ENCODE data around the gene DPYSL3.

Gene DPYSL3

DNA sequence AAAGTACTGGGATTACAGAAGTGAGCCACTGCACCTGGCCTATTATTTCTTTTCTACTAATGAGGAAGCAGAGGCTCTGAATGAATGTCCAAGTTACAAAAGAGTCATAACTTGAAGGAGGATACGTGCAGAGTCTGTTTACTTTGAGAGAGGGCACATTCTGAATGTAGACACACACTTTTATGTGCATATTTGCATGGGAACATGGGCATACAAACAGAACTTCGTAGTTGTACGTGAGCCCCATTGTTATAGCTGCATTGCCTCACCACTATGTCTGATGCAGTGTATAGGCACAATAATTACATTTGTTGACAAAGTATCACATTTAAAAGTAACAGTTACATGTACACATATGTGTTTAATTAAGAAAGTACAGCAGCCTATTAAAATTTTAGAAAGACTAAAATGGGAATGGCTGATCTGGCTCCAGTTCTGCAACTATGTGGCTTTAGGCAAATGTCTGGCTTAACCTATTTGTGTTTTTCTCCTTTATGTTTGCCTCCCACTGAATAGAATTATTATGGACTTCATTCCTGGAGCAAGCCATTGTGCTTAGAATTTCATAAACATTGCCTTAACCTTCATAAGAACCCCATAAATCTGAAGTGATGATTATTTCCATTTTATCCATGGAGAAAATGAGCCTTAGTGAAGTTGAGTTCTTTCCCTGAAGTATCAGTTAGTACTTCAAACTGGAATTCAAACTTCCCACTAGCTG is 3.0 kb upstream of the DPYSL3 start:
- DNase-seq: no peak

DNA sequence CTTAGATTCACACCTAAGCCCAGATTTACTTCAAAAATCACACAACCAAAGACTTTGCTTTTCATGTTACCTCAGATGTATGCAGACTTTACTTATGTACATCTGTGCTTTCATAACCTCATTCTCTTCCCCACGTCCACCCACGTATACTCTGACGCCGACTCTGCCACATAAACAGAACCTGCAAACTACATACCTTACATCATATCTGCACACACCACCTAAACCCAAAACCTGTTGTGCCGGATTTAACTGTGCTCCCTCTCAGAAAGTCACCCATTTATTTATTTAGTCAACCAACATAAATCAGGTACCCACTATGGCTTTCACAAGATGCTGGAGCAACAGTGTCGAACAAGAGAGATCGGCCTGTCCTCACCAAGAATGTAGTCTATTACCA is 1.0 kb upstream of the DPYSL3 start:
- DNase-seq: no peak

DNA sequence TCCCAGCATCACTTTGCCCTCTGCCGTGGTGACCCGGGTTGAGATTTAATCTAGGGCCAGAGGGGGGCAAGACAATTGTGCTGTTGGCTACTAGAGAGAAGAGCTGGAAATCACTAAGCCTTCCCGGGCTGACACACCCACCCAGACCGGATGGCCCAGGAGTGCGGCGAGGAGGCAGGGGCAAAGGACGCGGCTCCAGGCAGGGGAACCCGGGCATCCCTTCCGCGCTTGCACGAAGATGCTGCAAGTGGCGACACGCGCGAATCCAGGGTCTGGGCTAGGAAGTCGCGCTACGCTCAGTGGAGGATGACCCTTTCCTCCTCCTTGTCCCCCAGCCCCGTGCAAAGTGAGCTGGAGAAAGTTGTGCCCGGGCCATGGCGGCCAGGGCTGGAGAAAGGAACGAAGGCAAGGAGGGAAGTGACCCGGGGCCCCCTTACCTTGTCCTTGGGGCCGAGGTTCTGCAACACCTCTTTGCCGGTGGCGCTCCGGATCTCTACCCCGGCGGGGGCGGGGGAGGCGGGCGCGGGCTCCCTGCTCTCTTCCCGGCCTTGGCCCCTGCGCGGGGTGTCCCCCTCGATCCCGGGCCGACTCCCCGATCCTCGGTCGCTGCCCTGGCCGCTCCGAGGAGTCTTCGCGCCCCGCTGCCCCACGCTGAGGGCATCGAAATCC is 693 bp downstream of the DPYSL3 start:
- no peak for DNase-seq

DNA sequence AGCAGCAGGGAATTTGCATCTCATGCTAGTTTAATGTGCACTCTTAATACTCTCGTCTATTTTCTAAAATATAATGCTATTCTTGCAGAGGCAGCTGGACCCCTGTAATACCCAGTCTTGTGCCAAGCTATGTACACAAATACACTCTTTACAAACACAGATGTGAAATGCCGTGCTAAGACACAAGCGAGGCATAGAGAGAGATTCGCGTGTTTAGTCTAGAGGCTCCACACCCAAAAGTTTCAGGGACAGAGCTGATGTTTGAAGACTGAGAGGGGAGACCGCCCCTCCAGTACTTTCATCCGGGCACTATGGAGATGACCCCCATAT is 1.2 kb downstream of the DPYSL3 start:
- no peak for DNase-seq

DNA sequence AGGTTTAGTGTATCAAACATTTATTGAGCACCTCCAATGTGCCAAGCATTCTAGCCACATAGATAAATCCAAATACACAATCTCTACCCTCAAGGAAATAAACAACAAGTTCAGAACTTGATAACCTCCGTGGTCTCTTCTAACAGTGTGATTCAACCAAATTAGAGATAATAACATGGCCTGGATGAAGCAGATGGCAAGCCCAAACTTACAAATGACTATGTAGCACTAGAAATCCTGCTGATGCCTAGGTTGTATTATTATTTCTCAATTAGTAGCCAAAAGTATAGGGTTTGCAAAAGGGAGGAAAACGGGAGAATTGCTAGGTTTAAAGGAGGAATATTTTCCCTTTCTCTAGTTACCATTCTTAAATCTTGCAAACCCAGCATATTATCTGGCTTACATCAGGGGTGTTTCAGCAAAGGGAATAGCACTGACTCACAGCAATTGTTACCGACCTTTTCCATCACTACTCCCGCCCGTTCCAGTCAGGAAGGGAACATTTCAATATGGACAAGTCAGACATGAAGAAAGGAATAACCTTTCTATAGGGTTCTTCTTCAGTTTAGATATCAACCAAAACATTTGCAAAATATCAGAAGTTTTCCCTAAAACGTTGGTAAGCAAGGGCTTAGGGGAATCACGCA is 2.3 kb downstream of the DPYSL3 start:
- DNase-seq: no peak

DNA sequence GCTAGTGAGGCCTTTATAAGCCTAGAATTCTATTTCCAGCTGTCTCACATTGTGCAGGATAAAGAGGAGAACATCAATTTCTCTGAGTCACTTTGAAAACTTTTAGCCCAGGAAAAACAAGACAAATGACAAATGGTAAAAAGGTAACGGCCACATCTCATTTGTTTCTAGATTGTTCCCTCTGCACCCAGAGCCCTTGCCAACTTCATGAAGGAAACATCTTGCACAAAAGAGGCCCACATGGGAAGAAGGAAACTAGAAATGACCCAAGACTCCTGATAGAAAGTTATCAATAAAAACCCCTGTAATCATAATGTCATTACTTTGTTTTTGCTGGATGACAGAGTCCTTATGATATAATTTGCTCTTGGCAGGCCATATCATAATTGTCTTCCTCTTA is 5.3 kb downstream of the DPYSL3 start:
- DNase-seq: no peak

DNA sequence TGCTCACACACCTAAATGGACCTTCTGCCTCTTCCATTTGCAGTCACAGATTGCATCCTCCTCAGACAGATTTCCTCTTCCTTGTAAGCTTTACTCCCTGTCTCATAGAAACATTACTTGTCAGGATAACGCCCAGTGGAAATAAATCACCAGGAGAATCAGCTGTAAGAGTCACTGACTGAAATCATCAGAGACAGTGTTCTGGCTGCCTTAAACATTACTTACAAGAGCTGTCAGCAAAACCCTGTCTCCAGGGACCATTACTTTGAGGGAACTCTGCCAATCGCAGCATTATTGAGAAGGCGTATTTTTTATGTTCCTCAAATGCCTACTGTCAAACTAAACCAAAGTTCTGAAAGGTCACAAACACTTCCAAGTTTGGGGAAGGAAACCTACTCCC is 5.9 kb downstream of the DPYSL3 start:
- no peak for DNase-seq

DNA sequence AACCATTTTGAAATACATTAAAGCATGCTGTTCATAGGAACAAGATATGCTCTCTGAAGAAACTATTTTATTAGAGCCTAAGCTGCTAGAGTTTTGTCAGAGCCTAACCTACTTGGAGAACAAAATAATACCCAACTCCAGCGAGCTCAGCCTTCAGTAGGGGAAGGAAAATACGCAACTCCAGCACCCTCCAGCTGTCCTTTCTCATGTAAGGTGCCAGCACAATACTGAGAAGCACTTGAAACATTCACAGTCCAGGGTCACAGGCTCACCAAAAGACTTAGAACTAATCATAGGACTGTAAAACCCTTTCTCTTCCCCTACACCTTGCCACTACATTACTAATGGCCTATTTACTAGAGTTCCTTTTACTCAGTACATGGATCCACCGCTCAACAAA is 18.9 kb downstream of the DPYSL3 start:
- no peak for DNase-seq

DNA sequence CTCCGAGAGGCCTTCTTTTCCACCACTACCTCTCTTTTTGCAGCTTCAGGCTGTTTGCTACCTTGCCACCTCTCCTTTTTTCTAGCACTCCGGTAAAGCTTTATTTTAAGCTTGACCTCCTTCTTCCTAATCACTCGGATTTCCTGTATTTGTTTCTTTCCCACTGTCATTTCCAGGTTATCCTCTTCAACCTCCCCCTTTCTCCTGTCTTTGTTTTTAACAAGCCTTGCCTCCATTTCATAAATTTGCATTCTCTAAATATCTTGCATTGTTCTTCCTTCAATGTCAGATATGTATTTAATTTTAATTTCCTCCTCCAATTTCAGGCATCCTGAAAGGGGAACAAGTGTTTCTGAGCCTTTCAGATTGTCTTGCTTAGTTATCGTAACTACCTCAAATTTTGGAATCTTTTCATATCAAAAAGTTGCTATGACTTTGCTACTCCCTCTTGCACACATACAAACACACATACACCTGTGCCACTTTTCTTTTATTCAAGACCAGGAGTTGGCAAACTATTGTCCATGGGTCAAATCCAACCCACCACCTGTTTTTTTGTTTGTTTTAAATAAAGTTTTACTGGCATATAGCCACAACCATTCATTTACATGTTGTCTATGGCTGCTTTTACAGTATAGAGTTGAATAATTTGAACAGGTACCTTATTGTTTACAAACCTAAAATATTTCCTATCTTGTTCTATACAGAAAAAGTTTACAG is 22.7 kb downstream of the DPYSL3 start:
- DNase-seq: no peak

DNA sequence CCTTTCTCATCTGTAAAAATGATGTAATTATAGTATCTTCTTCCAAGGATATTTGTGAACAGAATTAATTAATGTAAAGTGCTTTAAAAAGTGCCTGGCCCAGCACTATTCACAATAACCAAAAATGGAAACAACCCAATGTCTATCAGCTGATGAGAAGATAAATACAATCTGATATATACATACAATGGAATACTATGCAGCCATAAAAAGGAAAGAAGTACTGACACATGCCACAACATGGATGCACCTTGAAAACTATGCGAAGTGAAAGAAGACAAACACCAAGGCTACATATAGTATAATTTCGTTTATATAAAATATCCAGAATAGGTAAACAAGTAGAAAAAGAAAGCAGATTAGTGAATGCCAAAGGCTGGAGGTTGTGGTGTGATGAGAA is 24.1 kb downstream of the DPYSL3 start:
- DNase-seq: no peak

DNA sequence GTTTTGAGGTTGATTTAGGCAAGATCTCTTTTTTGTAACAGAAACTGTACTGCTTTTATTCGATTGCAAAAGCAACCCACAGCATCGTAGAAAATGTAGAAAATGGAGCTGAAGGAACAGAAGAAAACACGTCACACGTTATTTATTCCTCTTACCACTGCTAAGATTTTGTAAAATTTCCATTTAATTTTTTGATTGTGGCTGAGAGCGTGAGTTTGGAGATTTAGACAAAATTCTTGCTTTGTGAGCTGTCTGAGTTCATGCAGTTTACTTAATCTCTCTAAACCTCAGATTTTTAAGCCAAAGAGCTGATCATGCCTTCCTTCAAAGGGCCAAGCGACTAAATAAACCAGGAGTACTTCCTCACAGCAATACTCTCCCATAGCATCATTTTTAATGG is 24.8 kb downstream of the DPYSL3 start:
- no peak for DNase-seq

DNA sequence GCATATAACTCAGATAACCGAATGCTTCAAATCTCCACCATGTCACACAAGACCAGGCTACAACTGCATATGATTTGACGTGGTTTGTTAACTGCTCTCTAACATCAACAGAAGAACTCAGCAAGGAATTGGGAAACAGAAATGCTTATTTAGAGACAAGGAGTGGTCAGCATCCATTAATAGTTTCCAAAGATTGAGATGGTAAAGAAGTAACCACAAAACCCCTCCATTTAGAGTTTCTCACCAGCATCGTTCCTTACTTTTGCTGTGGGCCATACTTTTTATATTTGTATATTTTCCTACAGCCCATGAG is 25.2 kb downstream of the DPYSL3 start:
- no peak for DNase-seq

DNA sequence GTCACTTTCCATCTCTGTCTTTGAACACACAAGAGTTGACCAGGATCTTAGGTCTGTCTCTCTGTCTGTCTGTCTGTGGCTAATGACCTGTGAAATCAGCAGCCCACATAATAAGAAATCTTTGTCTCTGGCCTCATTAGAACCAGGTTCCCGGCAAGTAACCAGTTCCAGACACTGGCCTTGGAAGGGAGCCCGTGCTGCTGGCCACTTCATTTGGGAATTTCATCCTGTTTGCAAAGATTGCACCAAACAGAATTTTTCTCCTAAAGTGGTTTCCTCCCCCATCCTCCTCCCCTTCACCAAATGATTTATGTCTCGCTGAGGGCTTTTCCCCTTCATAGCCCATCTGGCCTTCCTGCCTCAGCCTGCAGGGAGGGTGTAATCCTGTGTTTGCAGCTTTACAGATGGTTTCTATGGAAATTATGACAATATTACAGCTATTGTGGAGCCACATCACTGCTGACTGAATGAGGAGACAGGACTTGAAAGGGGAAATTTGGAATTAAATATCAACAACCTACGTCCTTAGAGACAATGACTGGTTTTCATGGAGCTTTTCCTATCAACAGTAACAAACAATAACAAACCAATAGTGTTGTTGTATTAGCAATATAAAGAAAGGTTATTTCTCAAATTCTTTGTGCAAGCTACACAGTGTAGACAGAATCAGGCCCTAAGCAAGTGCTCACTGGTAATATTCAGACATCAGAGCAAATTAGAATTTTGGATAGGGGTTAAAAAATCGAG is 25.7 kb downstream of the DPYSL3 start:
- DNase-seq: no peak

DNA sequence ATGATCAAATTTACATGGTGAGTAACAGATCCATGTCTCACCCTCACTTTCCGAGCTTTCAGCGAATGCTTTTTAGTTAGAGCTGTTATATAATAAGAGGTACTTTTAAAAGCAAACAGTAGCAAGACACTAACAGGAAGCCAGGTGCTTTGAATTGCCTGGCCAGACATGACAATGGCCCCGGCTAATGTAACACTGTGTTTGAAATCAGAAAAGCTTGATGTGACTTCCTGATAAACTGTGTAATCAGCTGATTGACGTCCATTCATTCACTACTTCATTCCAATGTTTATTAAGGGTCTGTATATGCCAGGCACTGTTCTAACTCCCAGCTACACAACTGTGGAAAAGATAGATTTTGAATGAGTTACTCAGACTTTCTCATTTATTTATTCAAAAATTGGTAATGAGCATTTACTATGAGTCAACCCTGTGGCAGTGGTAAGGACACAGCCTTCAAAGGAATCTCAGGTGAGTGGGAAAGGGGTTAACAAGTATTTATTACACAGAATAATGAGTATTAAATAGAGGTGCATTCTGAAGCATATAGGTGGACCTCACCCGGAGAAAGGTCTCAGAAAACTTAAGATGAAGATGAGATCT is 26.6 kb downstream of the DPYSL3 start:
- no peak for DNase-seq

DNA sequence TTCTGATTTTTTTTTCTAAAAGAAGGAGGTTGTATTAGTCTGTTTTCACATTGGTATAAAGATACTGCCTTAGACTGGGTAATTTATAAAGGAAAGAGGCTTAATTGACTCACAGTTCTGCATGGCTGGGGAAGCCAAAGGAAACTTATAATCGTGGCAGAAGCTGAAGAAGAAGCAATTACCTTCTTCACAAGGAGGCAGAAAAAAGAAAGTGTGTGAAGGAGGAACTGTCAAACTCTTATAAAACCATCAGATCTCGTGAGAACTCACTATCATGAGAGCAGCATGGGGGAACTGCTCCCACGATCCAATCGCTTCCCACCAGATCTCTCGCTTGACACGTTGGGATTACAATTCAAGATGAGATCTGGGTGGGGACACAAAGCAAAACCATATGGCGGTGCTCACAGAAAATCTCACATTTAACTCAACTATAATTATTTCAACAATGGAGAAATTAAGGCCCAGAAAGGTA is 27.1 kb downstream of the DPYSL3 start:
- no peak for DNase-seq

DNA sequence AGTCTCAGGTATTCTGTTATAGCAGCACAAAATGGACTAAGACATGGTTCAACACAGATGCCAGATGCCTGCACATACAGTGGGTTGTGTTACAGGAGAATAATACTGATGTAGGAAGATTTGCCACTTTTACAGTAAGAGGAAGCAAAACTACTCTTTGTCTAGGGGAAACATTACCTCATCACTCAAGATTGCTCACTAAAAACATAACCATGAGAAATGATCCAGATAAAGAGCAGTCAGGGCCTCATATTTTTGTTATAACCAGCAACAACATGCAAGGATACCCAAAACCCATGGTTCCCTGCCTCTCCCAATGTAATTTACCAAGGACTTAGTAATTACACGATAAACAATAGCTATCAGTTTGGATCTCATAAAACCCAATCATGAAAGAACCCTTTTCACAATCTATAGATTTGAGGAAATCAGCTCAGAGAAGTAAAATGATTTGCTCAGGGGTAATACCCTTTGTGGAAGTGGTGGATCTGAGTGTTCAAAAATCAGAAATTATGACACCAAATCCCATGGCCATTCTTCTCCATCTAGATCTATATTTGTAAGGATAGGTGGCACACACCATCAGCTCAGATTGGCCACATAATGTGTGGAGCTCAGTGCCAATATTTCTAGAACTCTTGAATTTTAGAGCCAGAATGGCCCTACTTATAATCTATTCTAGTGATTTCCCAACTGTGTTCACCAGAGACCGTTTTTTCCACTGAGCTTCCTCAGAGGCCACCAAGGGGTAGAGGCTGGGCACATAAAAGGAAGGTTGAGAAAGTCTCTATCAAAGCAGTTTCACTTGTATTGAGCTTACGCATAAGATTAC is 27.8 kb downstream of the DPYSL3 start:
- DNase-seq: no peak

DNA sequence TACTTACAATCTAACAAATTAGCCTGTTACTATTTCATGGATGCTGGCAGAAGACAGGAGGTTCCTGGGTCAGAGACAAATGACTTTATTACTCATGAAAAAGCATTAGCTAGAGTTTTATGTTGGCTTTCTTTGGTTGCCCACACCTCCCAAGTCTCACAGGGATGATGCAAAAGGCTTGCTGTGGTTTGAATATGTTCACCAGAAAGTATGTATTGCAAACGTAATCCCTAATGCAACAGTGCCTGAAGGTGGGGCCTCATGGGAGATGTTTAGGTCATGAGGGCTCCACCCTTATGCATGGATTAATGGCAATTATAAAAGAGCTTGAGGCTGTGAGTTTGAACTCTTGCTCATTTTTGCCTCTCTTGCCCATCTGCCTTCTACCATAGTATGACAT is 28.5 kb downstream of the DPYSL3 start:
- no peak for DNase-seq

DNA sequence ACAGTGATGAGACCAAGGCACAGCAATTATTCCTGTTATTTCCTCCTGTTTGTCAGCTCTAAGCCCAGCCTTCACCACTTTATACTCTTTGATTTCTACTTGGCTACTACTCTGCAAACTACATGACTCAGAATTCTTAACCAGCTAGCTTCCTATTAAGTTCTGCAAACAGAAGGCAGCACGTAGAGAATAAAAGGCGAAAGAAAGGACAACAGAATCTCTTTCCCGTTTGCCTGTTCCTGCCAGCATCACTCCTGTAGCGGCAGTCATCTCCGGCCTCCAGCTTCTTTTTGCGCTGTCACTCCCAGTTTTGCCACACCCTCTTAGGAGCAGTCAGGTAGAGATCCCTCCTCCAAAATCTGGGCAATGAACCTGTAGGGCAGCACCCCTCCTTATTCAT is 29.9 kb downstream of the DPYSL3 start:
- DNase-seq: no peak

DNA sequence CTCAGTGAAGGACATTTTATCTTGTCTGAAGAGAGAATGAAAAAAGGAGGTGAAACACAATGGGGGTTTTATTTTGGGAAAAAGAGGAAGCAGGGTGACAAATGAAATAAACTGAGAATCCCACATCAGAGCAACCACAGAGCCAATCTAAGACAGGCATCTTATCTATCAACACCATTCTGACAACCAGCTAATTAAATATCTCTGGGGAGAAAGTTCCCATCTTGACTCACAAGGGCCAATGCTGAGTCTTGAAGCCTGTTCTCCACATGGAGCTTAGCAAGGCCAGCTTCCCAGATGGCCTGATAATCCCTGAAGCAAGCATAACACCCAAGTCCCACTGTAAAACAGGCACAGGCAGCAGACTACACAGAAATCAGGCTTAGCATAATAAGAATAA is 30.4 kb downstream of the DPYSL3 start:
- no peak for DNase-seq

DNA sequence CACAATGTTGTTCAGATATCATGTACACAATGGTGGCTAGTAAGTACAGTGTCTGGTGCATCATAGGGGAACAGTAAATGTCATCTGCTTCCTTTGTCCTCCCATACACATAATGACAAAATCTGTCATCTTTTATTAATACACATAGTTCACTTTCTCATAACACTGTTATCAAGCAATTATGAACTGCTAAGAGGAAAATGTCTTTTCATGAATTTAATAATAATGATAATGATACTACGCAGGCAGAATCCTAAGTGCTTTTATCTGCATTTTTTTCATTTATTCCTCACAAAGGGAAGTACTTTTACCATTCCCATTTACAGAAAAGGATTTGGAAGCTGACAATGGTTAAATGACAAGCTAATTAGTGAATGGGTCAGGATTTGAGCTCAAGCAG is 35.7 kb downstream of the DPYSL3 start:
- DNase-seq: no peak

DNA sequence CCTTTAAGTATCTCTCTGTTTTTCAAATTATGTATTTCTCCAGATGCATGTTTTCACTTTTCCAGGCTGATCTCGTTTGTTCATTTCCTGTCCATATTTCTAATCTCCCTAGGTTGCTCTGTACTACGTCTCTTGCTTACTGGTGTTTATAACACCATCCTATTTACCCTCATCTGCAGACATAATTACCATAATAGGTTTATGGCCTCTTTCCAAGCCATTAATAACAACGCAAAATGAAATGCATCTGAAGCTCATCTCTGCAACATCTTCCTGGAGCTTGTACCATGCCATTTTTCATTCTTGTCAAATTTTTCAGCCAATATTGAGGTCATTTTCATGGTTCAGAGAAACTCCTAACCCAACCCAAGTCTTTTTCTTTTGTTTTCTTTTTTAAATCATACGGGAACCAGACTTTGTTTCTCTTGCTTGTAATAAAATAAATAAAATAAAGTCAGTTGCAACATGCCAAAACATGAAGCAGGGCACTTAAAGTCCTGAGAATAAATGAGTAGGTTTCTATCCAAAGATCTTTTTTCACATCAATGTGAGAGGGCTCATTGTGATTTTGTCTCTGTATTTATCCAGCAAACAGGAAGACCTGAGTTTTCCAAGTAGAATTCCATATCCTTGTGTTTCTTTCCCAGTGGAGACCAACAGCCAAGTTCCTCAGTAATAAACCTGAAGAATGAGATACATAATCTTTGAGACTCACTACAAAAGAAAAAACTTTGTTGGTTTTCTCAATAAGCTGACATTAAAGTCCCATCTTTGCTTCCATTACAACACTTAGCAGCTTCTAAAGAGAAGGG is 37.0 kb downstream of the DPYSL3 start:
- no peak for DNase-seq

Measured in activated gamma-delta T cell treated with Interleukin-2 at 50 U/mL for 16 hours (primary cell).